Erythroblast (primary cell): ENCODE results near the gene TBC1D1.

ENCODE experiments used
- GATA1 ChIP-seq: IDR thresholded peaks from 2 replicates; pipeline ENCODE4 v1.6.1; 2011; ENCODE audit warnings: low read depth, mild to moderate bottlenecking, control low read depth, low read length, moderate library complexity
- POLR2A ChIP-seq: IDR thresholded peaks from 2 replicates; pipeline ENCODE4 v1.6.1; 2011; ENCODE audit warnings: mild to moderate bottlenecking, low read length

DNA sequence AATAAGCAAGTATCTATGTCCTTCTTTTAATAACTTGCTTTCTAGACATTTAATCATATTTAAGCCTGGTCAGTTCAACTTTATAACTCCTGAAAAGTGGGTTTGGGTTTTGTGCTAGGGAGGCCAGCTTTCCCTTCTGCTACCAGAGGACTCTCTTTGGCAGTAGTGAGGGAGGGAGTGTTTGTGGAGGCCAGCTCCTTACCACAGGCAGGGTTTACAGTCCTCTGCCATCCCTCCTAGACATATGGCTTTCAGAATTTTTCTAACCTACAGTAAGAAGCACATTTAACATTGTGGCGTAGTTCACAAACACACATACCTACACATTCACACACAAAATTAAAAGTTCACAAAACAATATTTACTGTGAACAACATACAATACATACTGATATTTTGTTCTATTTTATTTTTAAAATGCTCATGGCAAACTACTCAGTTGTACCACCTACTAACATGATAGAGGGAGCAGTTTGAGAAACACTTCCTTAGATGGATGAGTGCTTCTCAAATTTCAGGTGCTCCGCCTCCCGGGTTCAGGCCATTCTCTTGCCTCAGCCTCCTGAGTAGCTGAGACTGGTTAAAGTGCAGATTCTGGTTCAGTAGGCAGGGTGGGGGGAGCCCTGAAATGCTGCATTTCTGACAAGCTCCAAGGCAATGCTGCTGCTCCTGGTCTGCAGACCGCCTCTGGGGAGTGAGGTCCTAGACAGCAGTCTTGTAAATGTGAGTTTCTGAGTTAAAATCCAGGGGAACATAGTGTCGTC, 156.0 kb downstream of the TBC1D1 start:
- TF ChIP-seq POLR2A (no peak), GATA1 (no peak)
